Inflammatory macrophage treated with lipopolysaccharide for 1 hour (primary cell): ENCODE results near the gene RCAN2.
"Not testable (repeated sequence)": the region's sequence is repeated elsewhere in the genome, so short reads cannot be mapped to it uniquely, and the experiment has no call there.

ENCODE experiments used
- DNase-seq, 2 donors: peaks; one replicate each; pipeline ENCODE4 v3.0.0-alpha.2; 2020 to 2022

The RCAN2 gene

GRCh38 chr6:46381057-46381456, 110.2 kb downstream of the RCAN2 start:
- DNase-seq: no peak

- no peak for DNase-seq
These were observed 111.0 kb downstream of the RCAN2 start for GRCh38 chr6:46380152-46380807.

- DNase-seq: no peak
These were observed 112.3 kb downstream of the RCAN2 start for GRCh38 chr6:46378882-46379416.

- no peak for DNase-seq
These were observed 112.9 kb downstream of the RCAN2 start for GRCh38 chr6:46378161-46378881.

- no peak for DNase-seq
These were observed 114.0 kb downstream of the RCAN2 start for GRCh38 chr6:46377209-46377608.

- peak; percentile 30 to 47 for DNase-seq
These were observed 114.6 kb downstream of the RCAN2 start for GRCh38 chr6:46376562-46377061.

- DNase-seq: no peak
These were observed 120.6 kb downstream of the RCAN2 start for GRCh38 chr6:46370622-46371021.

GRCh38 chr6:46368169-46368536, 123.1 kb downstream of the RCAN2 start:
- no peak for DNase-seq

- DNase-seq: no peak
These were observed 123.7 kb downstream of the RCAN2 start for GRCh38 chr6:46367354-46368168.

- no peak for DNase-seq
These were observed 124.9 kb downstream of the RCAN2 start for GRCh38 chr6:46366190-46366900.

GRCh38 chr6:46357591-46357990, 133.7 kb downstream of the RCAN2 start:
- DNase-seq: no peak

GRCh38 chr6:46356543-46356942, 134.7 kb downstream of the RCAN2 start:
- peak in 1 of 2 donors; percentile 12 for DNase-seq

- no peak for DNase-seq
These were observed 137.7 kb downstream of the RCAN2 start for GRCh38 chr6:46353528-46353927.

- DNase-seq: no peak
These were observed 138.5 kb downstream of the RCAN2 start for GRCh38 chr6:46352541-46353268.

GRCh38 chr6:46350714-46351113, 140.5 kb downstream of the RCAN2 start:
- DNase-seq: no peak

- DNase-seq: no peak
These were observed 143.6 kb downstream of the RCAN2 start for GRCh38 chr6:46347669-46348068.

- no peak for DNase-seq
These were observed 151.0 kb downstream of the RCAN2 start for GRCh38 chr6:46340246-46340645.

GRCh38 chr6:46338131-46338530, 153.1 kb downstream of the RCAN2 start:
- DNase-seq: no peak

GRCh38 chr6:46334442-46334841, 156.8 kb downstream of the RCAN2 start:
- DNase-seq: no peak

- no peak for DNase-seq
These were observed 157.8 kb downstream of the RCAN2 start for GRCh38 chr6:46333481-46333880.

GRCh38 chr6:46332448-46332847, 158.8 kb downstream of the RCAN2 start:
- not testable (repeated sequence) for DNase-seq

GRCh38 chr6:46331461-46331860, 159.8 kb downstream of the RCAN2 start:
- no peak for DNase-seq
